Nephron progenitor cell (in vitro differentiated cells): ENCODE measurements around the gene IL25.

ENCODE experiments used
- DNase-seq: peaks from one replicate; pipeline ENCODE4 v3.0.0; 2021
- H3K27ac Mint-ChIP-seq: 2 replicates; pipeline ENCODE4 v1.8.0; 2021; ENCODE audit warnings: mild to moderate bottlenecking, moderate library complexity, mixed read lengths
- H3K27me3 Mint-ChIP-seq: 2 replicates; pipeline ENCODE4 v1.8.0; 2021; ENCODE audit warnings: mild to moderate bottlenecking, low read depth, mixed read lengths; ENCODE audit not compliant: poor library complexity
- H3K36me3 Mint-ChIP-seq: 2 replicates; pipeline ENCODE4 v1.8.0; 2021; ENCODE audit warnings: low read depth, mixed read lengths
- H3K4me1 Mint-ChIP-seq: 2 replicates; pipeline ENCODE4 v1.8.0; 2021; ENCODE audit warnings: mixed read lengths
- H3K4me3 Mint-ChIP-seq: 2 replicates; pipeline ENCODE4 v1.8.0; 2021; ENCODE audit warnings: mild to moderate bottlenecking, moderate library complexity, mixed read lengths
- H3K9me3 Mint-ChIP-seq: 2 replicates; pipeline ENCODE4 v1.8.0; 2021; ENCODE audit warnings: mild to moderate bottlenecking, moderate library complexity, mixed read lengths
- CTCF ChIP-seq: fragments of 200-600 bp; sonication (generic); IDR thresholded peaks from 2 replicates; pipeline ENCODE4 v1.5.0; 2021; ENCODE audit warnings: antibody characterized with exemption

IL25 gene

DNA sequence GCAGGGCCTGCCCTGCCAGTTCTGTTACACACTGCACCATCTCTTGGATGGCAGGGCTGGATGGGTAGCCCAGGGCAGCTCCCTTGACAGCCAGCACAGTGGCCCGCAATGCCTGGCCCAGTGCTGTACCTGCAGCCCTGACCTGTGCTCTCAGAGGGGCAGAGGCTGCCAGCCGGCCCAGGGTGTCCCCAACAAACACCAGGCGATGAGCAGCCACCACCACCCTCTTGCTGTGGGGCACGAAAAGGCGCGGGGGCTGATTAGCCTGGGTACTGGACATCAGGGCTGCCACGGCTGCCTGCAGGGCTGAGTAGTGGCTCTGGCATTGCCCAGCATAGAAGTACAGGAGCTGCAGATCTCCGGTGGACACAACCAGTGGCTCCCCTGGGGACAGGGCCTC lies 15.3 kb upstream of the IL25 start:
- Mint-ChIP-seq H3K36me3 (peaks cover 40% of the 10 kb centered on the region), H3K9me3 (no peaks in the 10 kb centered on the region), H3K4me3 (no peak overlapping the region), H3K27ac (peak overlapping the region; percentile 56), H3K4me1 (peaks cover 31% of the 10 kb centered on the region), H3K27me3 (peaks cover 9% of the 10 kb centered on the region)
- no peak for DNase-seq
- no peak for TF ChIP-seq CTCF

DNA sequence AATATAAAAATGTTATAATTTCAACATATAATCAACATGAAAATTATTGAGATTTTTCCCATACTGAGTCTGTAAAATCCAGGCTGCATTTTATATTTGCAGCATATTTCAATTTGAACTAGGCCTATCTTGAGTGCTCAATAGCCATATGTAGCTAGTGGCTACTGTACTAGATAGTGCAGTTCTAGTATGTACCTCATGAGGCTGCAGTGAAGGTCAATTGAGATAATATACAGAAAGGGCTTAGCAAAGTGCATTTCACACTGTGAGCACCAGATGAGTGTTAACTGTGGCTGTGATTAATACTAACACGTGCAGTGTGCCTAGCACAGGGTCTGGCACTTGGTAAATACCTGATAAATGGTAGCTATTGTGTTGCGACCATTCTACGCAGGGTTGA lies 14.6 kb upstream of the IL25 start:
- peaks cover 42% of the 10 kb centered on the region for H3K36me3 Mint-ChIP-seq

GRCh38 chr14:23358553-23359166 lies 13.9 kb upstream of the IL25 start:
- Mint-ChIP-seq H3K27ac (peak overlapping the region; percentile 92), H3K27me3 (no peaks in the 10 kb centered on the region), H3K4me1 (peaks cover 32% of the 10 kb centered on the region), H3K36me3 (peaks cover 42% of the 10 kb centered on the region), H3K4me3 (no peak overlapping the region), H3K9me3 (no peaks in the 10 kb centered on the region)
- no peak for DNase-seq
- no peak for TF ChIP-seq CTCF

More for the DNA sequence above, 14.6 kb upstream of the IL25 start:
- H3K27ac Mint-ChIP-seq = peak overlapping the region; percentile 92
- H3K4me3 Mint-ChIP-seq = no peak overlapping the region
- H3K27me3 Mint-ChIP-seq = peaks cover 4% of the 10 kb centered on the region
- H3K9me3 Mint-ChIP-seq = no peaks in the 10 kb centered on the region
- H3K4me1 Mint-ChIP-seq = peaks cover 33% of the 10 kb centered on the region
- DNase-seq = no peak
- no peak for TF ChIP-seq CTCF

DNA sequence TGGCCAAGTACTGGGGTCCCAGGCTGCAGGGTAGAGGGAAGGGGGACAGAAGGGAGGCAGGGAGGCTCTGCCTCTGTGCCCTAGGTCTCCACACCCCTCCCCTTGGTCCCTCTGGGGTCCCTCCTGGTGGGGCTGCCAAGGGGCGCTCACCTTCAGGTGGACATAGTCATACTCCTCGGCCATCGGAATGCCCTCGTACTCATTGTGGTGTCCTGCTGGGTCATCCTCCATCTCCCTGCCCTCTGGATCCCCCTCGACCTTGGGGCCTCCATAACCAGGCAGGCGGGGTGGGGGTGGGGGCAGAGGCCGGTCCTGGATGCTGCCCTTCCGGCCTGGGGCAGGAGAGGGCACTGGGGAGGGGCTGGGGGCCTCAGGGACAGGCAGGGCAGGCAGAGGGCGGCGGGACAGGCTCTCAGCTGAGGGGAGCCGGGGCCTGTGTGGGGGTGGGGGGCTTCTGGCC lies 13.4 kb upstream of the IL25 start:
- peaks cover 42% of the 10 kb centered on the region for H3K36me3 Mint-ChIP-seq
- H3K4me1 Mint-ChIP-seq = peaks cover 32% of the 10 kb centered on the region
- no peak overlapping the region for H3K4me3 Mint-ChIP-seq
- TF ChIP-seq CTCF = no peak
- no peaks in the 10 kb centered on the region for H3K27me3 Mint-ChIP-seq
- H3K27ac Mint-ChIP-seq = no peak overlapping the region
- DNase-seq = no peak
- no peaks in the 10 kb centered on the region for H3K9me3 Mint-ChIP-seq

DNA sequence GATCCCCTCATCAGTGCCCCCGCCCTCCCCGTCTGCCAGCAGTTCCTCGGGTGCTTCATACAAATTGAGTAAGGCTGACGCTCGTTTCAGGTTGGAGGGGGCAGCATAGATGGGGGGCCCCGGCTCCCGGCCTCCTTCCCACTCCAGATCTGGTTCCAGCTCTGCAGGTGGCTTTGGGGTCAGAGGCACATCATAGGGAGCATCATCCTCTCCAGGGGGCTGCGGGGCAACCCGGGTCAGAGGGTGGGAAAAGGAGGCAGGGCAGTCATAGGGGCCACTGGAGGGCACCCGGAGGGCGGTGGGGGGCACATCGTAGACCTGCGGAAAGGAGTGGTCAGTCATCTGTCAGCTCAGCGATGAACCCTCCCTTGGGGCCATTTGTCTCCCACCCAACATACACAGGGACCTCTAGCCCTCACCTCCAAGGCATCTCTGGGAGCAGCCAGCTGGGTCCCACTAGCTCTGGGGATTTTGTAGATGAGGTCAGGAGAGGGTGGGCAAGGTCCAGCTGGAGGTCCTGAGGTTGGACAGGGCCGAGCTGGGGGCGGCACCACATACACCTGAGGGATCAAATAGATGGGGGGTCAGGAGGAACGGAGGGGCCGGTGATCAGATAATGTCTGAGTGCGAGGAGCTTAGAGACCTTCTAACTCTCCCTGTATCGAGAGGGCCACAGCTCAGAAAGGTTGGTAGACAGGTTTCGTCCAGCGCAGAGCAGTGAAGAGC lies 12.7 kb upstream of the IL25 start:
- Mint-ChIP-seq H3K36me3 (peaks cover 42% of the 10 kb centered on the region), H3K4me3 (no peak overlapping the region), H3K27me3 (no peaks in the 10 kb centered on the region), H3K27ac (peak overlapping the region; percentile 32), H3K9me3 (no peaks in the 10 kb centered on the region), H3K4me1 (peaks cover 37% of the 10 kb centered on the region)
- no peak for DNase-seq
- TF ChIP-seq CTCF = no peak

DNA sequence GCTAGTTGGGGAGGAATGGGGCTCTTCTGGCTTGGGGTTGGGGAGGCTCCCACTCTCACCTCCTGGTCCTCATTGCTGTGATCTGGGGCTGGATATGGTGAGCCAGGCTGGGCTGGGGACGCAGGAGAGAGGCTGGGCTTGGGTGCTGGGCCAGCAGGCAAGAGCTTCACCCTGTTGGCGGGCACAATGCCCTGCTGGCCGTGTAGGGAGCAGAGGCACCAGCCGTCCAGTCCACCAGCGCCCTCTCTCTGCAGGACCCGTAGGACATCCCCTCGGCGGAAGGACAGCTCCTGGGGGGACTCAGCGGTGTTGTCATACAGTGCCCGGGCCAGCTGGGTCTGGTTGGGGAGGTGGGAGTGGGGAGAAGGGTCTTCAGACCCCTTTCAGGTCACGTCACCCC lies 12.1 kb upstream of the IL25 start:
- TF ChIP-seq CTCF = no peak
- Mint-ChIP-seq H3K9me3 (no peaks in the 10 kb centered on the region), H3K36me3 (peaks cover 39% of the 10 kb centered on the region), H3K4me1 (peaks cover 37% of the 10 kb centered on the region), H3K27me3 (no peaks in the 10 kb centered on the region), H3K27ac (no peak overlapping the region), H3K4me3 (no peak overlapping the region)
- DNase-seq = no peak
